GM21367 (cell line): ENCODE measurements around the gene EFS.

Experiments
- ATAC-seq: cut with Tn5 transposase; IDR thresholded peaks from one replicate; pipeline ENCODE4 v1.9.1; 2021; ENCODE audit not compliant: unreplicated experiment

EFS gene

DNA sequence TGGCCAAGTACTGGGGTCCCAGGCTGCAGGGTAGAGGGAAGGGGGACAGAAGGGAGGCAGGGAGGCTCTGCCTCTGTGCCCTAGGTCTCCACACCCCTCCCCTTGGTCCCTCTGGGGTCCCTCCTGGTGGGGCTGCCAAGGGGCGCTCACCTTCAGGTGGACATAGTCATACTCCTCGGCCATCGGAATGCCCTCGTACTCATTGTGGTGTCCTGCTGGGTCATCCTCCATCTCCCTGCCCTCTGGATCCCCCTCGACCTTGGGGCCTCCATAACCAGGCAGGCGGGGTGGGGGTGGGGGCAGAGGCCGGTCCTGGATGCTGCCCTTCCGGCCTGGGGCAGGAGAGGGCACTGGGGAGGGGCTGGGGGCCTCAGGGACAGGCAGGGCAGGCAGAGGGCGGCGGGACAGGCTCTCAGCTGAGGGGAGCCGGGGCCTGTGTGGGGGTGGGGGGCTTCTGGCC is 5.8 kb downstream of the EFS start:
- no peak for ATAC-seq

DNA sequence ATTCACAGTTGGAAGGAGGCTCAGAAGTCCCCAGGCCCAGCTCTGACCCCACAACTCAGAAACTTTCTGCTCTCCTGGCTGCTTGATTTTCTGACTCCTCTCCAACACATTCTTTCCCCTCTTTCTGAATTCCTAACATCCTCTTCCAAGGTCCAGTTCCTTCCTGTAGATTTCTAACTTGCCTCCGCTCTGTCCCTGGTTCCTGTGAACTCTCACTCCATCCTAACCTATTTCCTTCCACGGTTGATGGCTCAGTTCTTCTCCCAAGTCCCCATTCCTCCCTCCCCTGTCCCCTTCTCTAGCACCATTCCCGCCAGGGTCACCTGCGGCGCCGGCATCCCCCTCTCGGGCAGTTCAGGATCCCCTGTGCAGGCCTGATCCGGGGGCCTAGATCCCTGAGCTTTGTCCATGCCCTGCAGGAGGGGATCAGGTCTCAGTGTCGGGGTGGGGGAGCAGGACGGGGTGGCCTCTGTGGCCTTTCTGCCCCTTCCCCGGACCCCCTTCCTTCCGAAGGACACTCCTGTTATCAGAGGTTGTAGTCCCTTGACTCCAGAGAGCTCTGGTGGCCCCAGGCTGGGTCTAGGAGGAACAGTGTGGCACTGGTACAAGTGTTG is 6.3 kb downstream of the EFS start:
- ATAC-seq, result no peak

DNA sequence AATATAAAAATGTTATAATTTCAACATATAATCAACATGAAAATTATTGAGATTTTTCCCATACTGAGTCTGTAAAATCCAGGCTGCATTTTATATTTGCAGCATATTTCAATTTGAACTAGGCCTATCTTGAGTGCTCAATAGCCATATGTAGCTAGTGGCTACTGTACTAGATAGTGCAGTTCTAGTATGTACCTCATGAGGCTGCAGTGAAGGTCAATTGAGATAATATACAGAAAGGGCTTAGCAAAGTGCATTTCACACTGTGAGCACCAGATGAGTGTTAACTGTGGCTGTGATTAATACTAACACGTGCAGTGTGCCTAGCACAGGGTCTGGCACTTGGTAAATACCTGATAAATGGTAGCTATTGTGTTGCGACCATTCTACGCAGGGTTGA is 6.9 kb downstream of the EFS start:
- no peak for ATAC-seq

DNA sequence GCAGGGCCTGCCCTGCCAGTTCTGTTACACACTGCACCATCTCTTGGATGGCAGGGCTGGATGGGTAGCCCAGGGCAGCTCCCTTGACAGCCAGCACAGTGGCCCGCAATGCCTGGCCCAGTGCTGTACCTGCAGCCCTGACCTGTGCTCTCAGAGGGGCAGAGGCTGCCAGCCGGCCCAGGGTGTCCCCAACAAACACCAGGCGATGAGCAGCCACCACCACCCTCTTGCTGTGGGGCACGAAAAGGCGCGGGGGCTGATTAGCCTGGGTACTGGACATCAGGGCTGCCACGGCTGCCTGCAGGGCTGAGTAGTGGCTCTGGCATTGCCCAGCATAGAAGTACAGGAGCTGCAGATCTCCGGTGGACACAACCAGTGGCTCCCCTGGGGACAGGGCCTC is 7.7 kb downstream of the EFS start:
- ATAC-seq, result no peak

DNA sequence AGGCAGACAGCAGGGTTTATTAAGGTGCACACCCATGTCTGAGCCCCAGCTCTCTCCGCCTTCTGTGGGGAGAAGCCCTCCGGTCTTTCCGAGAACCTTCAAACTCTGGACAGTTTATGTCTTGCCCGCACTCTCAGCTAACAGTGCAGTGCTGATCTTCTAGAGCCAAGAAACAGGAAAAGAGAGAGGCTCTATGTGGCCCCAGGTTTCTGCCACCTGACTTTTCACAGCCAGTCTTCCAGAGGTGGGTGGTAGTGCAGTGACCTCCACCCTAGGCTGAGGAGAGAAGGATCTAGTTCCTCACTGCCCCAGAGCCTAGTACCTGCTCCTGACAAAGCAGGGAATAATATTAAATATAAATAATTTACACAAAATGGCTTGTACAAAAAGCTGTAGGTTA is 8.3 kb downstream of the EFS start:
- ATAC-seq, result no peak

DNA sequence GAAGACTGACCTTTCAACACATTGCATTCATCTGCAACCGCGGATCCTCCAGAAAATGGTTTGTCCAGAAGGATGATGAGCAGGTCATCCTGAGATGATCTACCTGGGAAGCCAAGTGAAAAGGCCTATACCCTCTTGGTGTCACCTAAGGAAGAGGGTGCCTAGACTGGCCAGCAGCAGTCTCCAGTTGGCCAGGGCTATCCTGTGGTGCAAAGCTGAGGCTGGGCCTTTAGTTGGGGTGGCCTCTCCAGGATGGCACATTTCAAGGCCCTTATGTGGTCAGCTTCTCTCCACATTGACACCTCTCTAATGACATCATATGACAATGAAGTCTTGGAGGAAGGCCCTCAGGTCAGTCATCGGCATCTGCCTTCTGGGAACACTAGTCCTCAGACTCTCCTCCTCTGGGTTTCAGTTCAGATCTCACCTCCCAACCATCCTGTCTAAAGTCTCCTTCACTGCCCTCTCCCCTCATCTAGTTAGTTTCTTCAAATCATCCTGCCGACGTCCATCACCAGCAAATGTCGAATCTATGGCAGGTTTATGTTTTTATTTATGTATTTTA is 9.0 kb downstream of the EFS start:
- no peak for ATAC-seq

DNA sequence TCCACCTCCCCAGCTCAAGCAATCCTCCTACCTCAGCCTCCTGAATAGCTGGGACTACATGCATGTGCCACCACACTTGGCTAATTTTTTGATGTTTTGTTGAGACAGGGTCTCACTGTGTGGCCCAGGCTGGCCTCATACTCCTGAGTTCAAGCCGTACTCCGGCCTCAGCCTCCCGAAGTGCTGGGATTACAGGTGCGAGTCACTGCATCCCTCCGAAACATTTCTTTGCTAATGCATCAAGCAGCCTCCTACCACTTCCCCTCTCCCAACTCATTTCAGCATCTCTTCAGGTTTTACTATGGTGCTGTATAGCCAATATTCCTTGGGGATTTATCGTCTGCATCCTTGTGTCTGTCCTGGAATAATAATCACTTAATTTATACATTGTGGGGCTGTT is 10.0 kb downstream of the EFS start:
- ATAC-seq, result no peak

DNA sequence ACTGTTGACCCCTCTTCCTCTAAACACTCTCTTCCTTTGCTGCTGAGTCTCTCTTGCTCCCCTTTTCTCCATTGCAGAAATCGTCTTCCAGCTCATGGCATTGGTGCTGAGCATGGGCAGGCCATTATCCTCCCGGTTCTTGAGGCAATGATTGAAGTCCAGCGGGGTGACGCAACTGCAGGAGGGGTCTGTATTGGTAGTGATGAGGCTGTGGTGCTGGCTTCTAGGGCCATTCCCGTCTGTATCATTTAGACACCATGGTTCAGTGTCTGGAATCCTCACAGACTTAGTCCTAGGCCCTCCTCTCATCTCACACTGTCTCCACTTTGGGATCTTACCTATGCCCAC is 11.6 kb downstream of the EFS start:
- no peak for ATAC-seq

DNA sequence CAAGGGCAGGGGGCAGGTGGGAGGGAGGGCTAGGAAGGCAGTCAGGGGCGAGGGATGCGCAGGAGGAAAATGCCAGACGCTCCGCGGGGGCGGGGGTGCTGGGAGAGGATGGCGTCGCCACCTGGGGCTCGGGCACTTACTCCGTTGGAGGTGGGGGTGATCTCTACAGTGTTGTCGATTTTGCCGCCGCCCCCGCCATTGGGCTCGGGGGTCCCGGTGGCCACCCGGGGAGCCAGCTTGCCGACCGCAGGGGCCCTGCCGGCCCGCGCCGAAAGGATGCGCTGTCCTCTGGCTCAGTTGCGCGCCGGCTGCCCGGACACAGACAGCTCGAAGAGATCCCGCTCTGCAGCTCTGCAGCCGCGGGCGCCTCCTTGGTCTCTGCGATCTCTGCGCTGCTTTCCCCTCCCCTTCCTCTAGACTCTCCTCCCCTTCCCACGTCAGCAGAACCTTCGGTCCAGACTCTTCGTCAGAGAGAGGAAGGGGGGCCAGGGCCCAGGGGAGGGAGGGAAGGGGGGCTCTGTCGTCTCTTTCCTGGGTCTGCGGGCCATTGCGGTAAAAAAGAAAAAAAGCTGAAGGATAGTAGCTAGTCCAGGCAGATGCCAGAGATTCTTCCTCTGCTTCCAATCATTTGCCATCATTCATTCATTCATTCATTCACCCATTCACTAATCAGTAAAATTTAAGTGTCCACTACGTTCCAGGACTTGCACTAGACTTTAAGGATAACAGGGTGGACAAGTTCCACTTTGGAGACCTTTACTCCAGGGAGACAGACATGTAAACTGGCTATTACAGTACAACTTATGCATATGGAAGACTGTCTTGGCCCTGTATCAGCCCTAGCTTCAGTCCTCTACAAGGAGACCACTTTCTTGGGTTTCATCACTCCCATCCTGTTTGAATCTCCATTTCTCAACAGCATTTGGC is 12.2 kb downstream of the EFS start, which contains the start of gene SLC22A17:
TSS of gene SLC22A17 (minus strand) at position 382 of the 927 bp plus-strand sequence.
- ATAC-seq, result no peak

DNA sequence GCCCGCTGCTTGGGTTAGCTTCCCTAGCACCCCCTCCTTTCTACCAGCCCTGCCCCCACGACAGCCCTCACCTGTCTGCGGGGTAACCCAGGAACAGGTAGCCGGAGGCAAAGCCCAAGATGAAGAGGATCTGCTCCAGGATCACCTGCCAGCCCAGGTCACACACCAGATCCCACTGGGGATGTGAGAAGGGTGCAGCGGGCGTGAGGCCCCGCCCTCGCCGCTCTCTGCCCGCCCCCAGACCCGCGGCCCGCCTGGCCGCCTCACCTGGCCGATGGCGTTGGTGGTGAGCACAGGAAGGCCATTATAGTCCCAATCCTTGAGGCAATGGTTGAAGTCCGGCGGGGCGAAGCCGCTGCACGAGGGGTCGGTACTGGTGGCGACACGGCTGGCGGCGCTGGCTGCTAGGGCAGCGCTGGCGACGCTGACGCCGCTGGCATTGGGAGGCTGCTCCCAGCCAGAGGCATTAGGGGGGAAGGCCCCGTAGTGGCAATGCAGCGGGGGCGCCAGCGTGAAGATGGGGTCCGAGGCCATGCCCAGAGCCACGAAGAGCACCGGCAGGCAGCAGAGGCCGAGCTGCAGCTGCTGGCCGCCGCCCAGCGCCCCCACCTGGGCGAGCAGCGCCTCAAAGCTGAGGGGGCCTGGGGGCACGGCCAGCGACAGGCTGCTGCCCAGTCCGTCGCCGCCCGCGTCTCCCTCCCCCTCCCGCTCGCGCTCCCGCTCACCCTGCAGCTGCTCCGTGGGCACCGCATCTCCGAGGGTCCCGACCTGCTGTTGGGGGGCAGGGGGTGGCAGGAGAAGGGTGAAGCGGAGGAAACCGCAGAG is 13.1 kb downstream of the EFS start:
- no peak for ATAC-seq

DNA sequence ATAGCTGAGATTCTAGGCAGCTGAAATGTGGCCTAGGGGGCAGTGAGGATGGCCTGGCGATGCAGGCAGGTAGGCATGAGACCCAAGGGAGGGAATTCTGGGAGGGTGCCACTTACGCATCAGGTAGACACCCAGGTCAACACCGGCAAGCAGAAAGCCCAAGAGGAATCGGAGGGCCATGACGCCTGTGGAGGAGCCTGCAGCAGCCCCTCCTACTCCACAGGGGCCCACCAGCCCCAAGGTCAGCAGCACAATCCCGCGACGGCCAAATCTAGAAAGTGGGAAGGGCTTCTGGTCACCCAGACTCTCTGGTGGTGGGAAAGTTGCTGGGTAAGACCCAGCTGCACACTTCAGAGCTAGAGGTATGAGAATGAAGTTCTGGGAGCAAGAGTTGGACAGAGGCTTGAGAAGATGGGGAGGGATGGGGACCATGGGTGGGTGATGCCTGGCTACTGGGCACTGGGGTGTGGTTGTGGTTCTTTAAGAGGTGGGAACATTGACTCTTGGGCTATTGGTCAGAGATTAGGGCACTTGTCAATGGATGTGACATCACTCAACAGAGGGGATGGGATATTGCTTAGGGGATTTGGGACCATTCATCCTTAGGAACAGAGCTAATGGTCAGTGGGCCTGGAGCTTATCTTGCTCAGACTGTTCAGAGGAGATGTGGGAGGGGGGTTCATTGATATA is 15.7 kb downstream of the EFS start:
- ATAC-seq, result no peak

DNA sequence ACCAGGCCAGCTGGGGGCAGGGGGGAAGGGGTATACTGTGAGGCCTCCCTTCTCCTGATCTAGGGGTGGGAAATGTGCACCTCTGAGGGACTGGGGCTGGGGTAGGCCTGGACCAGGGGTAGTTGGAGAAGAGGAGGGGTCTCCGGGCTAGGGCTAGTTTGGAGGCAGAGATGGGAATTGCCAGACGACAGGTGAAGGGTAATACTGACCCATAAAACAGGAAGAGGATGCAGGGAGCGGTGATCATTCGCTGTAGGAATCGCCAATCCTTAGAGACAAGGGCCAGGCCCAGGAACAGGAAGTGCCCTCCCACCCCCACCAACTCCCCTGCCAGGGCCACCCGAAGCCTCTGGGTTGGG is 16.7 kb downstream of the EFS start:
- no peak for ATAC-seq

DNA sequence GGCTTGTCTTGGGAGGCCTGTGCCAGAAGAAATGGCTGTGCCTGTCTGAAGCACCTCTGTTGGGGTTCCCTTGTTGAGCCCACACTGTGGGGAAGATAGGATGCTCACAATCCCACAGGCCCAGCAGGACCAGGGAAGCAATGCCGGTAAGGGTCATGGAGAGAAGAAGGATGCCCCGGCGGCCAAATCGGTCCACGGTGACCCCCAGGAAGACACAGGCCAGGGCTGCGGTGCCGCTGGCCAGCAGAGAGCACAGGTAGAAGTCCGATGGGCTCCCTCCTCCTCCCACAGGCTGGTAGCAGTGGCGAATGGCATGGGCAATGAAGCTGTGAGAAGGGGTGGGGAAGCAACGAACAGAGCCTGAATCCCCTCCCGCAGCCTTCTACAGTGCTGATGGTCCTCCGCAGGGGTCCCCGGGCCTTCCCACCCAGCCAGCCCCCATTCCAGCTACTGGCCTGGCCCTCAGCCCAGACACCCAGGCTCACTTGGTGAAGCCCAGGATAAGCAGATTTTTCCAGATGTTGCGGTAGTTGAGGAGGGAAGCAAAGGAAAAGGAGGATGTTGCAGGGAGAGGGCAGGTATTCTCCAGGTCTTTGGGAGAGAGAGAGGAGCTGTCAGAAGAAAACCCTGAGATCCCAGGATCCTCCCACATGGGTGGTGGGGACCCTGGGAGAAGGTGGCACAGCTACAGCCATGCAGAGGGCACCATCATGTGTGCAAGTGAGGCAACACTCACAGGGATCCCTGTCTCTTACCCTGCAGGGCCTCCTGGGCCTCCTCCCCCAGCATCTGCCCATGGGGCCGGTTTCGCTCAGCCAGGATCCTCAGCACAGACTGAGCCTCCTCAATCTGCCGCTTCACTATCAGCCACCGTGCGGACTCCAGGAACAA is 17.3 kb downstream of the EFS start:
- no peak for ATAC-seq

DNA sequence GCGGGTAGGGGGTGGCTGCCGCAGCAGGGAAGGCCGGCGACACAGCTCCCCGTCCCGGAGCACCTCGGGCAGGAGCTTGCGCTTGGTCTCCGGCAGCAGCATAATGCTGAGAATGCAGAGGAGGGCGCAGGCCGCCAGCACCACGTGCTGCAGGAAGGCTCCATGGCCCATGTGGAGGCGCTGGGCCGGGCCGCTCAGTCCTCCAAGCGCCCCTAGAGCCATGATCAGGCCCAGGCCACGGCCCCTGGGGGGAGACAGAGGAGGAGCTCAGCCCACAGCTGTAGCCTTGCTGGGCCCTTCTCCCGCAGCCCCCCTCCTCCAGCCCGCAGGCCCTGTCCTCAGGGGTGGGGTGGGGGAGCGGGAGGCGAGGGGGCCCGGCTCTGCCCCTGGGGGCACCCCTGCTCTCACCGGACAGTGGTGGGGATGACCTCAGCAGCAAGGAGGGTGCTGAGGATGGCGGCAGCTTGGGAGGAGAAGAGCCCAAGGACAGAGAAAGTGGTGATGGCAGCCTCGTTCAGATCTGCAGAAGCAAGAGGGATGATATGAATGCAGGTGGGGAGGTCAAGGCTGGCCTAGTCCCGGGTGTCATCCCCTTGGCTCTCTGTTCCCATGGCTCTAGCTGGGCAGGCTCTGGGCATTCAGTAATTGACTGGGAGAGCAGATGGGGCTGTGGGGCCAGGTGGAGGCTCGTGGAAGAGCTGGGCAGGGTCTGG is 18.1 kb downstream of the EFS start:
- no peak for ATAC-seq

DNA sequence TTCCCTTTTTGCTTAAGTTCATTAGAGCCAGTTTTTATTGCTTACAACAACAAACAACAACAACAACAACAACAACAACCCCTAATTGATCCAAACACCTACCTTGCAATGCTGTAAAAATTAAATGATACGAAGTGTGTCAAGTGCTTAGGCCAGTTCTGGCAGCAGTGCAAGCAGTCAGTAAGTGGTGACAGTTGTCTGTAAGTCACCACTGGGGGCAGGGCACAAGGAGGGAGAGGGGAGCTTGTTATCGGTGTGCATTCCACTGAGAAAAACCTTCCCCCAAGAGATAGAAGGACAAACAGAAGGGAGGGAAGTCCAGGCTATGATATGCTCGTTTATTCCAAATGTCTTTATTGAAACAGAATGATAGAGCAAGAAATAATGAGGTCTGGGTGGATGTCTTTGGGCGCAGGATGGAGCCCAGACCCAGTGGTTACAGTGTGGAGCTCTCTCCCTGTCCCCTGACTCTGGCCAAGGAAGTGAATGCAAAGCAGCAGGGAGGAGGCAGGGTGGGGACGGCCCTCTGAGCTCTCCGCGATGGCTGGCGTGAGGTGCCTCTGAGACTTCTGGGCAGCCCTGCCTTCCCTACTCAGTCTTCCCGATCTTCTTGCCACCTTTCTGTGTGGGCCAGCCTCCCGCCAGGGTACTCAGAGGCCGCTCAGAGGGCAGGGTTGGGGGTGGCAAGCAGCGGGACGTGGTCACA is 18.8 kb downstream of the EFS start:
- ATAC-seq, result no peak

DNA sequence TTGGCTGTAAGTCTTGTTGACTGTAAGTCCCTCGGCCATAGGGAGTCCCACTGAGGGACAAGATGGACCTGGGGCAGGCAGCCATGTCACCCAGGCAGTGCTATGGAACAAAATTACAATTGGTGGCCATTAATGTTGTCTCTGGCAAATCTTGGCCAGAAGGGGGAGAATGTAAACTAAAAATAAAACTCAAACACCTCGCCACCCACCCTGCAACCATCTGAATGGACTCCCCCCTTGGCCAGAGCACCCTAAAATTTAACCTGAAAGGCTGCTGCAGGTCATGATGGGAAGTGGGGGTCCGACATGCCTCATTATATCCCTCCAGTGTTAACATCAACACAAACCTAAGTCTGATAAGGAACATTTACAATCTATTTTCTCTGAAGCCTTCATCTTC is 20.5 kb downstream of the EFS start:
- no peak for ATAC-seq

DNA sequence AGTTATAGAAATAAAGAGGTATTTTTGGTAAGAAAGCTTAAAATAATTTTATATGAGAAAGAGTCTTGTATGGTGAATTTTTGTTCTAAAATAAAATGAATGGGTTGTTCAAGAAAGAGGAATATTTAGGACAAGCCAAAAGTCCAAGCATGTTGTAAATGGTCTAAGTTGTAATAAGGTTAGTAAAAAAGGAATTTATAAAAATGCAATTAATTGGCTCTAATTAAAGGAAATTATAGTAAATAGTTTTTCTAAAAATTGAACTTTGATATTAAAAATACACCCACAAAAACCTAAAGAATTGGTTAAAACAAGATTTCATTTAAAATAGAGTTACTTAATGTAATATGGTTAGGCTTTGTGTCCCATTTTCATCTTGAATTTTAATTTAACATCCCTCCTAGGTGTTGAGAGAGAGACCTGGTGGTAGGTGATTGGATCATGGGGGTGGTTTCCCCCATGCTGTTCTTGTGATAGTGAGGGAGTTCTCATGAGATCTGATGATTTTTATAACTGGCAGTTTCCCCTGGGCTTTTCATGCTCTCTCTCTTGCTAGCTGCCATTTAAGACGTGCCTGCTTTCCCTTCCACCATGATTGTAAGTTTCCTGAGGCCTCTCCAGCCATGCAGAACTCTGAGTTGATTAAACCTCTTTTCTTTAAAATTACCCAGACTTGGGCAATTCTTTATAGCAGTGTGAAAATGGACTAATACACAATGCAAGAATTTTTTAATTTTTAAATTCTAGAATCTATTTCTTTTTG is 25.3 kb downstream of the EFS start:
- no peak for ATAC-seq

DNA sequence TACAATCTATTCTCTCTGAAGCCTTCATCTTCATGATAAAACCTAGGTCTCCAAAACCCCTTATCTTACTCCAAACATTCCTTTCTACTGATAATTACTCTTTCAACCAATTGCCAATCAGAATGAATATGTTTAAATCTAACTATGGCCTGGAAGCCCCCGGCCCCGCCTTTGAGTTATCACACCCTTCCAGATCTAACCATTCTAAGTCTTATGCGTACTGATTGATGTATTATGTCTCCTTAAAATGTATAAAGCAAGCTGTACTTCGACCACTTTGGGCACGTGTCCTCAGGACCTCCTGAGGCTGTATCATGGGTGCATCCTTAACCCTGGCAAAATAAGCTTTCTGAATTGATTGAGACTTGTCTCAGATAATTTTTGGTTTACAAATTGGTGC is 29.3 kb downstream of the EFS start:
- ATAC-seq, result no peak
